NCI-H1092 treated with DMSO at 0.1 percent for 48 hours (cell line): Measurements from ENCODE around the gene AP1AR.
"Not testable (repeated sequence)": the region's sequence is repeated elsewhere in the genome, so short reads cannot be mapped to it uniquely, and the experiment has no call there.

Experiments used
- DNase-seq: peaks from one replicate; lab custom pipeline; 2025; lab: John Stamatoyannopoulos, UW

The AP1AR gene, protein sequence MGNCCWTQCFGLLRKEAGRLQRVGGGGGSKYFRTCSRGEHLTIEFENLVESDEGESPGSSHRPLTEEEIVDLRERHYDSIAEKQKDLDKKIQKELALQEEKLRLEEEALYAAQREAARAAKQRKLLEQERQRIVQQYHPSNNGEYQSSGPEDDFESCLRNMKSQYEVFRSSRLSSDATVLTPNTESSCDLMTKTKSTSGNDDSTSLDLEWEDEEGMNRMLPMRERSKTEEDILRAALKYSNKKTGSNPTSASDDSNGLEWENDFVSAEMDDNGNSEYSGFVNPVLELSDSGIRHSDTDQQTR

DNA sequence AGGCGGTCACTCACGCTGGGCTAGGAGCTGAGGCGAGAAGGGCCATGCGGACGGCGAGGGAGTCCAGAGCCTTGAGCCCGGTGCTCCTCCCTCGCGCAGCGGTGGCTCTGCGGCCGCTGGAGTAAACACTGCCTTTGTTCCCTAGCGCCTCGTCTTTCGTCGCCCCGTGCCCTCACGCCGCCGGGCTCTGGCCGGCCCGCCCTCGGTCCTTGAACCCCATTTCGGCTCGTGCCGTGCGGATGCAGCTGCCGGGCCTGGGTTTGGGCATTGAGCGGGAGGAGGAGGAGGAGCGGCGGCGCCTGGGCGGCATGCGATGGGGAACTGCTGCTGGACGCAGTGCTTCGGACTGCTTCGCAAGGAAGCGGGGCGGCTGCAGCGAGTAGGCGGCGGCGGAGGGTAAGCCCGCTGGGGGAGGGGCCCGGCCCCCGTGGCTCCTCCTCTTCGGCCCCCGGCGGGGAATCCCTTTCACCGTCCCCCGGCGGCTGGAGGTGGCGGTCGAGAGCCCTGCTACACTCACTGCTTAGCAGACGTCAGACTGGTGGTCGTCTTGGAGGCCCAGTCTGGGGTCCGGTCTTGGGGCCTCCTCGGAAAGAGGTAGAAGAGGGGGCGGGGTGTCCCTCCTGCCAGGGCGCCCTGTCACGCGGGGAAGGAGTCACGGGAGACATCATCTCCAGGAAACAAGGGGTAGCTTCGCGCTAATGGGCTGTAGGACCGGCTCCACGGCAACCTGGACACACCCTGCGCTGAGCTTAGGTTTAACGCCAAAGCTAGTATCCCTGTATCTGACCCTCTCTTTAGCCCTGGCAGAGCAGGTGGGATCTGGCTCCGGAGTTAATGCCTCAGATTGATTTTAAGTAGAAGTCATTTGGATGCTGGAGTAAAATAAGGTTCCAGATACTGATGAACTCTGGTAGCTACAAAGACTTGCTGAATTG lies at the start of gene AP1AR:
AP1AR (plus strand) TSS at position 9 of the 935 bp plus-strand sequence; CDS start at position 314, 305 bp downstream.
- peak; percentile 80 for DNase-seq

DNA sequence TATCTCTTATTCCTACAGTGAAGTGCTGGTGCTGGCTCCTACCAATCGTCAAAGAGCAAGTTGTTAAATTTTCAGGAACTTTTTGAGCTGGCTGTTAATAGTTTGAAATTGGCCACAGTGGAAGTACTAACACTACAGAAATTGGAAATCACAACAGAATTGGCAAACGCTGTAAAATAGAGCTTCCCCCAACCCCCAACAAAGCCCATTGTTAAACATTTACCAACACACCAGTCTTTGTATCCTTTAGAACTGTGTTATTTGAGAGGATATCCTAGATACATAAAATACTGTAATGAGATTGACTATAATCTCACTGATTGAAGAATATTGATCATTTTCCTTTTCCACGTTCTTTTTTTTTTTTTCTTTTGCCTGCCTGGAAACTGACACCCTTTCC lies 49.0 kb upstream of the AP1AR start:
- DNase-seq, result no peak

DNA sequence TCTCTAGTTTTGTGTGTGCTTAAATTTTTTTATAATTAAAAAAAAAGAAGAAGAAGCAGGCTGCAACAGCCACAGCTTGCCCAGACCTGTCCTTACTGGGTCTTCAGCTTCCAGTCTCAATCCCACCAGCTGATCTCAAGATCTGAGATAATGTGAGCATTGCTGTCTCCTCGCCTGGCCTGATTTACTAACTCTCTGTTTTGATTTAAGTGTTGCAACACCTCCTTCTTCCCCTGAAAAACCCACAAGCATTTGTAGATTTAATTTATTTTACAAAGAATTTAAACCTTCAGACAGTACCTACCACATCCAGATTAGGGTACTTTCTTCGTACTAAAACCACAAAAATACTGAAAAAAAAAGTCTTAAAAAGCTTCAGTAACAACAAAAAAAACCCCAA lies 48.3 kb upstream of the AP1AR start:
- DNase-seq, result no peak

DNA sequence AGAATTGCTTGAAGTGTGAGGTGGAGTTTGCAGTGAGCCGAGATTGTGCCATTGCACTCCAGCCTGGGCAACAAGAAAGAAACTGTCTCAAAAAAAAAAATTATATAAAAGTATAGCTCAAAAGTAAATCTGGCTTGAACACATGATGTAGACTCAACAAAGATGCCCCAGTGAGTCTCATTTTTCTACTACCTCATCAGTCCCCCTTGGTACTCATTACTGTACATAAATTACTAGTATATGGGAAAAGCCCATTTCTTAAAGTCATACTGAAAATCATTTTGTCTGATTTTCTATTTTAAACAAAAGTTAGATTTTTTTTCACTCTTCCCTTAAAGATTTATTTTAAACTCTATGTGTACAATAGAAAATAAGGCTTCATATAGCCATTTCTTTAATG lies 47.1 kb upstream of the AP1AR start:
- DNase-seq, result no peak

DNA sequence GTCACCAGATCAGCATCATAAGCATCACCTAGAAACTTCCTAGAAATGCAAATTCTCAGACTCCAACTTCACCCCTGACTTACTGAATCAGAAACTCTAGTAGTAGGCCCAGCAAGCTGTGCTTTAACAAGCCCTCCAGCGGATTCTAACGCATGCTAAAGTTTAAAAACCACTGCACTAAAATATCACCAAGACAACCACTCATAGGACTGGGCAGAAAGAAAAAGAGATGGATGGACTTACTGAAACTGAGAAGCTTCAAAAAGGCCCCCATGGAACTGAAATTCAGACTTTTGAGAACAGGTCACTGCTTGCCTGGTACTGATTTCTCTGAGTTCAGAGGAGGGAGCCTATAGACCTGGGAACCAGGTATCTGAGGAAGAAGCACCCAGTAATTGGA lies 46.3 kb upstream of the AP1AR start:
- no peak for DNase-seq

DNA sequence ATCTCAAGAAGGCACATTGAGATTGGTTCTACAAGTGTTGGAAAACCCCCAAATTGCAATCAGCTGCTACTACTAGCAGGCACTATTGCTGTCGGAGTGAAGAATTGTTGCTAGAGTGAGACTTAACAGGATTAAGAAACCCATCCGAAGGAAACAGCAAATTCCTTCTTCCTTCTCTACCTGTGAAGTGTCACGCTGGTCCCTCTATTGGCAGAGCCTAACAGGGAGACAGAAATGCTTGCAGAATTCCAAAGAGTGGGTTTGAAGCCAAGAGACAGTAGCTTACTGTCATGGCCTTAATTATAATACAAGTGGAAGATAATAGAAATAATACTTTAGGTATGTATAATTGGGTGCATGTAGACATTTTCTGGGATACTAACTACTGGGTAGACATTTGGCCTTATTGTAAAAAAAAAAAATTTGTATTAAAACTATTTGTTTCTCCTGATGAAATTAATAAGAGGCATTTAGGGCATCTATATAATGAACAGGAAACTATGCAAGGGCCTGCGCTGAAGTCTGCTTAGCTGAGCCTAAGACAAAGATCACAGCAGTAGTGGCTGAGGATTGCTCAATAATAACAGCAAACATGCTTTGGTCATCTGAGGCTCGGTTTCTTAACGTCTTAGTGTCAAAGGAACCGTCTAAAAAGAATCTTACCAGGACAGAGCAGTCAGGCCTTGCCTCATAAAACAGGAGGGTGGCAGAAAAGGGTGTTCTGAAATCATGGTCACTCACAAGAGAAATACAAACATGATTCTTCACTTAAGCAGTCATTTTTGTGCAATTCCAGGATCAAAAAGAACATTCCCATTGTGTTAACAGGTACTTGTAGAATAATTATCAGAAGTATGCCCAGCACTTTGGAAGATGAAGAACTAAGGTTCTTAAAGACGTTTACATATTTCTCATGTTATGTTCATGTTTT lies 45.6 kb upstream of the AP1AR start:
- DNase-seq, result no peak

DNA sequence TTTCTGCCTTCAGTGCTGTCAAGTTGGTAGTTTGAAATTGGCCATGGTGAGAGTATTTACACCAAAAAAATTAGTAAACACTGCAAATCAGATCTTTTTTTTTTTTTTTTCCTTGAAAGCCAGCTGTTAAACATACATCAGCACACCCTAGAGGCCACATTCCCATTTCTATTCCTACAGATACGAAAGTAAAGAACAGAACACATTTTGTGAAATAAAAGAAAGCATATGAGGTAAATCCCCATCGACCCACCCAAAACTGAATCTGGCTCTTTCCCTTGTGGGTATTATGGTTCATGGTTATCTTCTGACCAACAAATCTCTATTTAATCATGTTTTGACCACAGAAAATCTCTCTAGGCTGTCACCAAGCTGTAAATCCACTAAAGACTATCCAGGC lies 41.8 kb upstream of the AP1AR start:
- DNase-seq, result no peak

DNA sequence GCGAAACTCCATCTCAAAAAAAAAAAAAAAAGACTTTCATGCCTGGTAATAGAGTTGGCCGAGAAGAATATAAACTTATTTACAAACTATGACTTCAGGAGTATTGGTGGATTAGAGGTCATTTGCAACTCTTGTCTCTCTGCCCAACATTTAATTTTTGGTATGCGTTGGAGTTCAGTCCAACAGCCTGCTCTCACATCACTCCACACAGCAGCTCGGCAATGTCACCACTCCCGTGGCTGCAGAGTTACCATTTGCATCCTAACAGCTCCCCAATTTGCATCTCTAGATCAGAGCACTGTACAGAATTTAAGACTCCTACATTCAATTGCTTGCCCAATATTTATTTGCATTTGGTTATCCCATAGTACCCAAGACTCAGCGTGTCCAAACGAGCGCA lies 40.9 kb upstream of the AP1AR start:
- DNase-seq, result no peak

DNA sequence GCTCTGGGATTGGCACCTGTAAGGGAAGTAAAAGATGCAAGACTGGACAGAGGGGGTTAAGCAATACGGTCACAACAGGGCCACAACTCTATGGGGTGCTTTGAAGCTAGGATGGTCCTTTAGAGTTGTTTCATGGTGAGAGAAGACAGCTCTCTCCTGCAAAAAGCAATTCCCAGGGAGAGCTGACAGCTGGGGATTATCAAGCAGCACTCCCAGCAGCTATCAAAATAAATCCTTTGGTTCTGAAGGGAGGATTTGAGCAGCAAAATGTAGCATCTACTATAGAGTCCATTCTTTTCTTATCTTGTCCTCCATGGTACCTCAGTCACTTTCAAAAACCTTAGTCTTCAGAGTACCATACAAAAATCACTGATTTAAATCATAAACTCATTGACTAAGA lies 35.1 kb upstream of the AP1AR start:
- DNase-seq, result no peak

DNA sequence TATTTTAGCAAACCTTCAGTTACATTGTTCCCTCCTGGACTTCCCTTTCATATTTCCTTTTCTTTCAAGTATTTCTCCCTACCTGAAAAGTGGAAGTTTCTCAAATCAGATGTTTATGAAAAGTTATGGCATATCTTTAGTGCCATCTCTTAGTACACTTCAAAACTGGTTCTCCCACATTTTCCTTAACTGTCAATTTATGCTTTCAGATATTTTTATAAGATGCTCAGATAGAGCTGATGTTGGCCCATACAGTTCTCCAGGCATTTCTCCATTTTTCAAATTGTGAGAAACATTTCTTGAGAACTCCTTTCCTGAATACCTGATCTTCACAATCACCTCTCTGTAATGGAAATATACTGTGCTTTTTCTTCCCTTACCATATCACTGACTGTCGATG lies 32.5 kb upstream of the AP1AR start:
- no peak for DNase-seq

DNA sequence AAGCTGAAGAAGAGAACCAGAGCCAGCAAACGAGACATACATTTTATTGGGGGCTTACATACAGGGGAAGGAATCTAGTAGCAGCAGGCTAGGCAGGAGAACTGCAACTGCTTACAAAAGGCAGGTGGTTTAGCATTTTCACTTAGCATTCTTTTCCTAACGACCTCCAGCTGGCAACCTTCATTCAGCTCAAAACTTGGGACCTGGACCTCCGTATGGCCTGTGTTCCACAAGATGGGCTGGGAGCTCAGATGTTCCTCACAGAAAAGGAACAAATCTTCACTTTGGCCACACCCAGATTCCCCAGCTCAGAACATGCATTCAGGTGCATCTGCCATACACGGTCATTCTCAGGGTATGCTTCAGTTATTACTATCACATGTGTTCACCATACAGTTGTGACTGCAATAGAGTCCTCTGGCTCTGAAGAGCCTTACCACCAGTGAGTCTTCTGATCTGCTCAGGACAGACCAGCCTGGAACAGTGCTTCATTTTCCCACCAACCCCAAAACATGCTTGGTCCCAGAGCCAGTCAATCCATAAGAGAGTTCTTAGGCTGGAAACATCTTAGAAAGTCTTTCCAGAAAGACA lies 29.6 kb upstream of the AP1AR start:
- DNase-seq, result no peak

DNA sequence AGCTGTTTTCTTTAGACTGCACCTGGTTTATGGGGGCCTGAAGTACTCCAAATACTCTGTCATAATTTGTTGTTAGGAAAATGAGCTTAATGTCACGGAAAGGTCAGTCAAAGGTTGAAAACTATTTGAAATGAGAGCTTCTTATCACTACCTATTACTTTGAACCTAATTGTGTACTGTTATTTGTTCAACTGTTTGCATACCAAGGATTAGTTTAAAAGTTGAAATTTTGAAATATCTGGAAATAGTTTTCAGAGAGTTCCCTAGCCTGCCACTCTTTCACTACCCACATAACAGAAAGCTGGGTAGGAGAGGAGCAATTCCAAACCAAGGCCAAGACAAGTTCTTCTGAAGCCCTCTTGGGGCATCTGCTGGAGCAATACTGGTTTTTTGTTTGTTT lies 28.0 kb upstream of the AP1AR start:
- DNase-seq, result no peak

DNA sequence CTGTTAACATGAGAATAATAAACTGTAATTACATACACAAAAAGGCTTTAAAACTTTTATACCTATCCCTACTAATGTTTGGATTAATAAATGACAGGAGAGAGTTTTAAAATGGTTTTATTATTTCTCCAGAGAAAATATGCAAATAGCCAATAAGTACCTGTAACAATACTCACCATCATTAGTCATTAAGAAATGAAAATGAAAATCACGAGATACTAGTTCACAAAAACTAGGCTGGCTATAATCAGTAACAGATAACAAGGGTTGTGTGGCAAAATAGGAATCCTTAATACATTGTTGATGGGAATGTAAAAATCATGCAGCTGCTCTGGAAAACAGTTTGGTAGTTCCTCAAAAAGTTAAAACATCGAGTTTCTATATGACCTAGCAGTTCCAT lies 25.2 kb upstream of the AP1AR start:
- no peak for DNase-seq

DNA sequence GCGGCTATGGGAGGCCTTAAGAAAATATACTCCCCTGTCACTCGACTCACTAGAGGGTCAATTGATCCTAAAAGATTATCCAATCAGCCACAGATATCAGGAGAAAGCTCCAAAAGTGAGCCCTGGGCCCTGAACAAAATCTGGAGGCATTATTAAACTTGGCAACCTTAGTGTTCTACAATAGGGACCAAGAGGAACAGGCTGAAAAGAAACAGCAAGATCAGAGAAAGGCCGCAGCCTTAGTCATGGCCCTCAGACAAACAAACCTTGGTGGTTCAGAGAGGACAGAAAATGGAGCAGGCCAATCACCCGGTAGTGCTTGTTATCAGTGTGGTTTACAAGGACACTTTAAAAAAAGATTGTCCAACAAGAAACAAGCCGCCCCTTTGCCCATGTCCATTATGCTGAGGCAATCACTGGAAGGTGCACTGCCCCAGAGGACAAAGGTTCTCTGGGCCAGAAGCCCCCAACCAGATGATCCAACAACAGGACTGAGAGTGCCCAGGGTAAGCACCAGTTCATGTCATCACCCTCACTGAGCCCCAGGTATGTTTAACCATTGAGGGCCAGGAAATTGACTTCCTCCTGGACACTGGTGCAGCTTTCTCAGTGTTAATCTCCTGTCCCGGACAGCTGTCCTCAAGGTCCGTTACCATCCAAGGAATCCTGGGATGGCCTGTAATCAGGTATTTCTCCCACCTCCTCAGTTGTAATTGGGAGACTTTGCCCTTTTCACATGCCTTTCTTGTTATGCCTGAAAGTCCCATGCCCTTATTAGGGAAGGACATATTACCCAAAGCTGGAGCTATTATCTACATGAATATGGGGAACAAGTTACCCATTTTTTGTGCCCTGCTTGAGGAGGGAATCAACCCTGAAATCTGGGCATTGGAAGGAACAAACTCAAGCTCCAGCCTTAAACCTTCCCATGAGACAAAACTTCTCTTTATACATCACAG lies 23.2 kb upstream of the AP1AR start:
- not testable (repeated sequence) for DNase-seq

DNA sequence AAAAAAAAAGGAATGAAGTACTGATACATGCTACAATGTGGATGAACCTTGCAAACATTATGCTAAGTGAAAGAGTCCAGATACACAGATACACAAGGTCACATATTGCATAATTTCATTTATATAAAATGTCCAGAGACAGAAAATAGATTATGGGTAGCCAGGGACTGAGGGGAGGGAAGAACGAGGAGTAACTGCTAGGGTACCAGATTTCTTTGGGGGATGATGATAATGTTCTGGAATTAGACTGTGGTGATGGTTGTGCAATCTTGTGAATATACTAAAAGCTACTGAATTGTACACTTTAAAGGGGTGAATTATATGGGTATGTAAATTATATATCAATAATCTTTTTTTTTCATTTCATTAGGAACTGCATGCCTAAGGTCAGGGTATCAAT lies 20.8 kb upstream of the AP1AR start:
- DNase-seq, result no peak

DNA sequence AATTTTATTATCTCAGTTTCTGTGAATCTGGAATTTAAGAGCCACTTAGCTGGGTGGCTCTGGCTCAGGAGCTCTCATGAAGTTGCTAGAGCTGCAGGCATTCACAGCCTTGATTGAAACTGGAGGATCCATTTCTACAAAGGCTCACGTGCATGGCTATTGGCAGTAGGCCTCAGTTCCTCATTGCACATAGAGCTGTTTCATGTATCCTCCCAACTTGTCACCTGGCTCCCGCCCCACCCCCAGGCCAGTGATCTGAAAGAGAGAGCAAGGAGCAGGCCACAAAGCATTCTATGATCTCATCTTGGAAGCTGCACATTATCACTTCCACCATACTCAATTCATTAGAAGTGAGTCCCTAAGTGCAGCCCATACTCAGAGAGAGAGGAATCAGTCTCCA lies 18.5 kb upstream of the AP1AR start:
- no peak for DNase-seq

DNA sequence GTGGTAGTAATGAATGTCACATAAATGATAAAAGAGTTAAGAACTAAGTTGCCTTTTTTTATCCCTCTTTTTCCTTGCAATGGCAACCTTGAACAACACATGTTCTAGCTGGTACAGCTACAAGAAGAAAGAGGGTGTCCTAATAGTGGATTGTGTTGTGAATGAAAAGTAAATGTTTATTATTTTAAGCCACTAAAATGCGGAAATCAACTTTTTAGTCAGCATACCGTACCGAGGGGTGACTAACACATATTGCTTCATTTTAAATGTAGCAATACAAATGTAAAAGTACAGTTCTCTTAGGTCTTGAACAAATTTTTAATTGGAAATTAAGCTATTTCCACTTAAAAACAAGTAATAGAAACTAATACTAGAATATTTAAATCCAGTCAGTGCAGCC lies 17.7 kb upstream of the AP1AR start:
- no peak for DNase-seq

DNA sequence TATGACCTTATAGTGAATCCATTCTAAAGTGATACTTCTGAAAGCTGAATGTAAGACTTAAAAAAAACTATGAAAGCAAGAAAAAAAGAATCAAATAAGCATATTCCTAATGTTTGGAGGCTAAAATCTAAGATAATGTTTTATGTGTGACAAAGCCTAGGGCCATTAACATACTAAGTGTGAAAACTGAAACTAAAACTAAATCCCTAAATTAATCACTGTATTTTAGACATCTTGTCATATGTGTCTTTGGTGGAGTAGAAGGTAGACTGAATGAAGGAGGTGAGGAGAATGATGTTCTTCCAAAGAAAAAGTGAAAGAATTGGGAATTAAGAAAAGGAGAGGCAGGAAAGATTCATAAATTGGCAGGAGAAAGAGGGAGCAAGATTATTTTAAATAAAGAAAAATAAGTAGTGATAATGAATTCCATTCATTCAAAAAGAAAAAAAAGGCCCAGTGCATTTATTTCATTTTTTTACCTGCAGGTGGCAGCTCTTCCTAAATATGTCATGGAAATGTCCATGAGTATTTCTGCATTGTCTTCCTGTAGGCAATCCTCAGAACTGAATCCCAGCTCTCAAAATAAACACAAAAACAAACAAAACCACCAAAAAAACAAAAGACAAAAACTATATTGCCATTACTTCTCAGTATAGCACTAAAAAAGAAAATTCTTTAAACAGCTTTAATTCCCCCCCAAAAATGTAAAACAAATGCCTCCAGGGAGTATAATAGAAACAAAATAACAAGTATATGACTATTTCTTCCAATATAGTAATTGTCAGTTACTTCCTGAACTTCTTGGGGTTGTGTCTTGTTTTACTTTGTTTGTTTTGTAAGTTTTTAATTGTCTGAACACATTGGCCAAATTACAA lies 17.0 kb upstream of the AP1AR start:
- DNase-seq, result peak; percentile 28

DNA sequence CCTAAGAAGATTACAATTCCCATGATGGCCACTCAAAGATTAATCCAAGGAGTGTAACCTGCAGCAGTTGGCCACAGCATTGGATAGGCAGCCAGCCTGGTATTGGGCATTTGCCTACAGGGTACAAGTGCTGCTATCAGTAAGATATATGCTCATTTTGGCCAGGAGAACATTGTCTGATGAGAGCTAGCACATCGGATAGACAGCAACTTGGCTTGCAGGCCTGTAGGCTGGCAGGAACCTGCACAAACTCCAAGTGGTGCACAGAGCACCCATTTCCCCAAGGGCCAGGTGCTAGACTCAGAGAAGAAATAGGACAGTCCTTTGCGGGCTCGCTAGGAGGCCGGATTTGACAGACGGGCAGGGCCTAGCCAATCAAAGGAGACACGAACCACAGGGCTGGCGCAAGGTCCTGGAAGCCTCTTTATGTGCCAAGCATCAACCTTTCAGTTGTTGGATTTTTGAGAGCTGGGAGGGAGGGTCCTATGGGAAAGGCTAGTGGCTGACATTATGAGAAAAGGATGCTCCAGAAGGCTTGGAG lies 11.7 kb upstream of the AP1AR start:
- no peak for DNase-seq
